Activated CD4-positive, alpha-beta memory T cell treated with anti-CD3 and anti-CD28 coated beads, Interleukin-2, amount 10 ng/mL, durations not matched to agents 7 days and 5 days (primary cell): ENCODE results near the gene ZNF865. TPM values are rescaled to one million over a fixed set of nuclear protein-coding genes. Genes with fewer than 3 reads are reported as not detected.

ENCODE experiments used
- CTCF ChIA-PET: fragments of 350-600 bp; sonication (Branson Sonifier 250); formaldehyde crosslinking; loops from one replicate; lab custom pipeline; 2021; ENCODE audit warnings: antibody characterized with exemption, inconsistent platforms; lab: Charles Lee
- POLR2A ChIA-PET: fragments of 350-600 bp; sonication (Branson Sonifier 250); formaldehyde crosslinking; loops from one replicate; lab custom pipeline; 2021; ENCODE audit warnings: antibody characterized with exemption; lab: Charles Lee
- DNase-seq: peaks from one replicate; pipeline ENCODE4 v3.0.0-alpha.2; 2020
- H3K27ac Mint-ChIP-seq: one replicate; pipeline ENCODE4 v1.8.0; 2021; ENCODE audit warnings: mild to moderate bottlenecking, mixed read lengths
- H3K27me3 Mint-ChIP-seq: one replicate; pipeline ENCODE4 v1.8.0; 2021; ENCODE audit warnings: mixed read lengths
- H3K36me3 Mint-ChIP-seq: one replicate; pipeline ENCODE4 v1.8.0; 2021; ENCODE audit warnings: low read depth, mixed read lengths
- H3K4me1 Mint-ChIP-seq: one replicate; pipeline ENCODE4 v1.8.0; 2021; ENCODE audit warnings: mixed read lengths
- H3K4me3 Mint-ChIP-seq: one replicate; pipeline ENCODE4 v1.8.0; 2021; ENCODE audit warnings: mild to moderate bottlenecking, mixed read lengths
- H3K9me3 Mint-ChIP-seq: one replicate; pipeline ENCODE4 v1.8.0; 2021; ENCODE audit warnings: mixed read lengths
- total RNA-seq, 2 experiments: library from RNA; stranded (reverse); gene quantifications; one replicate each; pipeline ENCODE4 v1.2.3, GENCODE V29; 2021

The ZNF865 gene
- total RNA-seq, 2 experiments from 2014 or later = 15.3 to 15.4 TPM

- Mint-ChIP-seq H3K4me1 (peaks cover 22% of the 10 kb centered on the region), H3K27ac (no peak overlapping the region), H3K9me3 (no peaks in the 10 kb centered on the region), H3K4me3 (no peak overlapping the region), H3K36me3 (peaks cover 71% of the 10 kb centered on the region), H3K27me3 (no peaks in the 10 kb centered on the region)
- DNase-seq = no peak
- CTCF ChIA-PET = no interaction called here
- POLR2A ChIA-PET = interaction anchor here (1.0 kb wide), 1 partner anchor 9 kb away, joined by 3 read pairs; the partner anchor contains the start of gene U2AF2
Observed at GRCh38 chr19:55663846-55664536, 58.5 kb downstream of the ZNF865 start.

GRCh38 chr19:55666343-55667005 is 61.0 kb downstream of the ZNF865 start:
- ChIA-PET CTCF (interaction anchor here (1.1 kb wide), 1 partner anchor 34 kb away, joined by 4 read pairs; no protein-coding TSS in a partner anchor), POLR2A (interaction anchor here (2.3 to 3.2 kb wide), 2 partner anchors 9 to 12 kb away, joined by 6 to 16 read pairs; partner anchors contain the start of gene U2AF2)
- H3K27me3 Mint-ChIP-seq = no peaks in the 10 kb centered on the region
- H3K27ac Mint-ChIP-seq = no peak overlapping the region
- H3K9me3 Mint-ChIP-seq = no peaks in the 10 kb centered on the region
- no peak overlapping the region for H3K4me3 Mint-ChIP-seq
- DNase-seq = no peak
- H3K4me1 Mint-ChIP-seq = peaks cover 22% of the 10 kb centered on the region
- H3K36me3 Mint-ChIP-seq = peaks cover 71% of the 10 kb centered on the region

Other genes starting within 250 kb of the ZNF865 start
- gene GARIN5B, start 242.4 kb upstream of the ZNF865 start, total RNA-seq = not detected
- under 1 TPM in 1 of 2 experiments, not detected in 1; 0.48 TPM for gene IL11, start 235.2 kb upstream of the ZNF865 start, total RNA-seq
- not detected for gene TMEM190, start 228.8 kb upstream of the ZNF865 start, total RNA-seq
- gene TMEM238, start 221.4 kb upstream of the ZNF865 start, total RNA-seq = 10 to 100 TPM; 19.2 to 19.3 TPM
- 1,000 to 10,000 TPM; 3,004 to 3,026 TPM for gene RPL28, start 219.7 kb upstream of the ZNF865 start, total RNA-seq
- 100 to 1,000 TPM; 277 to 284 TPM for gene UBE2S, start 197.9 kb upstream of the ZNF865 start, total RNA-seq
- gene SHISA7, start 162.3 kb upstream of the ZNF865 start, total RNA-seq = not detected
- 10 to 100 TPM; 14.5 to 16.7 TPM for gene ISOC2, start 144.0 kb upstream of the ZNF865 start, total RNA-seq
- not detected for gene C19orf85, start 140.9 kb upstream of the ZNF865 start, total RNA-seq
- gene ZNF628, start 129.0 kb upstream of the ZNF865 start, total RNA-seq = 1 to 10 TPM; 6.7 to 9.1 TPM
- 10 to 100 TPM; 11.9 to 12.0 TPM for gene NAT14, start 120.5 kb upstream of the ZNF865 start, total RNA-seq
- gene SSC5D, start 117.2 kb upstream of the ZNF865 start, total RNA-seq = under 1 TPM; 0.15 to 0.18 TPM
- gene SBK2, start 68.5 kb upstream of the ZNF865 start, total RNA-seq = not detected
- not detected for gene SBK3, start 60.1 kb upstream of the ZNF865 start, total RNA-seq
- 1 to 10 TPM; 6.4 to 6.6 TPM for gene ZNF579, start 24.8 kb upstream of the ZNF865 start, total RNA-seq
- 10 to 100 TPM; 10.9 to 11.7 TPM for gene FIZ1, start 6.1 kb upstream of the ZNF865 start, total RNA-seq
- gene ZNF524, start 5.4 kb upstream of the ZNF865 start, total RNA-seq = 10 to 100 TPM; 35.4 to 37.3 TPM
- gene ZNF784, start 18.9 kb downstream of the ZNF865 start, total RNA-seq = 1 to 10 TPM; 6.4 to 7.4 TPM
- 10 to 100 TPM; 35.7 to 39.7 TPM for gene ZNF580, start 35.4 kb downstream of the ZNF865 start, total RNA-seq
- 10 to 100 TPM; 26.6 to 30.1 TPM for gene ZNF581, start 38.0 kb downstream of the ZNF865 start, total RNA-seq
- gene CCDC106, start 42.6 kb downstream of the ZNF865 start, total RNA-seq = 1 to 10 TPM; 3.7 to 3.8 TPM
- gene U2AF2, start 49.4 kb downstream of the ZNF865 start, total RNA-seq = 100 to 1,000 TPM; 204 to 213 TPM
- gene EPN1, start 69.6 kb downstream of the ZNF865 start, total RNA-seq = 10 to 100 TPM; 63.9 to 64.5 TPM
- gene NLRP9, start 132.8 kb downstream of the ZNF865 start, total RNA-seq = not detected
- gene RFPL4A, start 153.4 kb downstream of the ZNF865 start, total RNA-seq = not detected
- not detected for gene RFPL4AL1, start 163.5 kb downstream of the ZNF865 start, total RNA-seq
- not detected for gene NLRP11, start 226.4 kb downstream of the ZNF865 start, total RNA-seq
- gene NLRP4, start 230.9 kb downstream of the ZNF865 start, total RNA-seq = not detected